Measurements from ENCODE around the gene DAB2.

GRCh38 chr5:39426746-39427105, 1.9 kb upstream of the DAB2 start:
- TF ChIP-seq CTCF (IDR thresholded peaks at IDR 0.05) (no peak), POLR2A (IDR thresholded peaks at IDR 0.05) (no peak), POLR2AphosphoS5 (IDR thresholded peaks at IDR 0.05) (no peak), EP300 (IDR thresholded peaks at IDR 0.05) (no peak)
